ENCODE measurements around the gene CCDC3. TPM values are rescaled to one million over a fixed set of nuclear protein-coding genes. Genes with fewer than 3 reads are reported as not detected.

Gene CCDC3
- total RNA-seq, 4 donors from 2014 or later, result 7.9 to 40.6 (median 24.9) TPM

DNA sequence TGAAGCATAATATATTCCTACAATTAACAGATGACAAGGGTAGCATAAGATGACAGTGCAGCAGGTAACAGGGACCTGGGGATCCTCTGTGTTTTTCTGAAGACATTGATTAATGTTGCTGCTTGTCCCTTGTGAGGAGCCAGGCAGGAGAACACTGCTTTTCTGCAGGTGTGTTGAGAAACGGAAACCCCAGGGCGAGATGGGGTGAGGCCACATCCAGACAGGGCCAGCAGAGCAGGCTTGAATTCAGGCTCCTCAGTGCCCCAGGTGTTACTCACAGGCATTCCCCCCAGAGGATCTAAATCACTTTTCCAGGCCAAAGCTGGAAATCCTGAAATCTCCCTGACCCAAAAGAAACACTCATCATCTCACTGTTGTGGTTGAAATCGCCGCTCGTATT lies 105.3 kb downstream of the CCDC3 start:
- no peaks in the 10 kb centered on the region for H3K36me3 ChIP-seq
- intact Hi-C loops (cut with DNase I; ENCODE audit: low total_unique reads), result no loop called here
- H3K9me3 ChIP-seq, result no peaks in the 10 kb centered on the region
- H3K27me3 ChIP-seq, result no peaks in the 10 kb centered on the region
- no peaks in the 10 kb centered on the region for H3K4me1 ChIP-seq
- no peak overlapping the region for H3K4me3 ChIP-seq
- no peak overlapping the region for H3K27ac ChIP-seq
- no peak for DNase-seq
- no peak for TF ChIP-seq POLR2A (IDR thresholded peaks at IDR 0.05)
- TF ChIP-seq CTCF (IDR thresholded peaks at IDR 0.05), result no peak

GRCh38 chr10:12892924-12893323 lies 108.6 kb downstream of the CCDC3 start:
- Histone ChIP-seq H3K4me3 (no peak overlapping the region), H3K27ac (no peak overlapping the region), H3K9me3 (no peaks in the 10 kb centered on the region), H3K36me3 (no peaks in the 10 kb centered on the region), H3K4me1 (no peaks in the 10 kb centered on the region), H3K27me3 (no peaks in the 10 kb centered on the region)
- no peak for DNase-seq
- intact Hi-C loops (cut with DNase I; ENCODE audit: low total_unique reads), result no loop called here
- TF ChIP-seq POLR2A (IDR thresholded peaks at IDR 0.05) (no peak), CTCF (IDR thresholded peaks at IDR 0.05) (no peak)

DNA sequence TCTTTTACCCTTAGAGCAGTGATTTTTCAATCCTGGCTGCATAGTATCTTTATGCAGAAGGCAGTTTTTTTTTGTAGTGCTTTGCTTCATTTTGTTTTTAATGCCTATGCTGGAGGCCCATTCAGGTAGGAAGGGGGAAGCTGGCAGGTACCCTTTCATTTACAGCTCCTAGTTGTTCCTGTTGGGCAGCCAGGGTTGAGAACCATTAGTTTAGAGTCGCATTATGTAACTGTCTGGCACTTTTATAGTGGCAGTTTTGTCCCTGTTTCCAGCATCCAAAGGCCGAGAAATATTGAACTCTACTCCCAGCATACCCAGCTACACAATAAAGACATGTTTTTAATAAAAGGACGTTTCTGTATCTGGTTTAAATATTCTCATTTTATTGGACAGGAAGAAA lies 110.6 kb downstream of the CCDC3 start:
- DNase-seq, result no peak
- H3K9me3 ChIP-seq, result no peaks in the 10 kb centered on the region
- no peak for TF ChIP-seq POLR2A (IDR thresholded peaks at IDR 0.05)
- no peak for TF ChIP-seq CTCF (IDR thresholded peaks at IDR 0.05)
- H3K27ac ChIP-seq, result no peak overlapping the region
- no peak overlapping the region for H3K4me3 ChIP-seq
- H3K4me1 ChIP-seq, result no peaks in the 10 kb centered on the region
- intact Hi-C loops (cut with DNase I; ENCODE audit: low total_unique reads), result no loop called here
- no peaks in the 10 kb centered on the region for H3K36me3 ChIP-seq
- no peaks in the 10 kb centered on the region for H3K27me3 ChIP-seq

DNA sequence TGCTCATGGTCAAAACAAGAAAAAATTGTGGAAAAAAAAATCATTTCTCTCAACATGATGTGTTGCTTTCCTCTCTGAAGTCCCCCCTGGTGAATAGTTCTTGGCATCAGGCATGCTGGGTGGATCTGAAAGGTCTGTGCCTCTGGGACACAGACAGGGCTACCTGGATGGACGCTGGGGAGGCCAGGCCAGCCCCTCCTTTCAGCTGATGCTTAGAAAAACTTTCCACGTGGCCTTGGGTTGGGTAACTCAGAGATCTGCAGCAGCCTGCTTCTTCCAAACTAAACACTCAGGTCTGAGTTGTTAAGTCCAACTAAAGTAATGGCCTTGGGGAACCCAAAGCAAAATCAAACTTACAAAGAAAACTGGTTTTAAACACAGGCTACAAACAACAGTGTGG lies 113.0 kb downstream of the CCDC3 start:
- Histone ChIP-seq H3K9me3 (no peaks in the 10 kb centered on the region), H3K4me1 (no peaks in the 10 kb centered on the region), H3K36me3 (no peaks in the 10 kb centered on the region), H3K27ac (no peak overlapping the region), H3K27me3 (no peaks in the 10 kb centered on the region), H3K4me3 (no peak overlapping the region)
- intact Hi-C loops (cut with DNase I; ENCODE audit: low total_unique reads), result no loop called here
- TF ChIP-seq CTCF (IDR thresholded peaks at IDR 0.05), result no peak
- no peak for TF ChIP-seq POLR2A (IDR thresholded peaks at IDR 0.05)
- DNase-seq, result no peak

DNA sequence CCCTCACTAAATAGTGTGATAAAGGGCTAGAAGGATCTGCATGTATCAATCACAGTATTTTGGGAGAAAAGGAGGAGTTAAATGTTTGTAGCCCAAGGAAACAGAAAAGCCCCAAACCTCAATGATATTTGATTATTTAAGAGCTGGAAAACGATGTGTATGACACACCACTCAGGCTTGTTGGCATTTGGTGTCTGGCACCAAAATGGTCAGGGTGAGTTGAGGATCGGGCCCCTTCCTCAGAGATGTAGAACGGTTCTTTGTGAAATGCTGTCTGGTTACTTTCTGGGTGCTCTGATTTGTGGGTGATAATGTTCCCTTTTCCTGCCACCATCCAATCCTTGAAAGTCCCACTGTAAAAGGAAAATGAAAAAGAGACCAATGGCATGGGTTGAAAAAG lies 113.7 kb downstream of the CCDC3 start:
- TF ChIP-seq CTCF (IDR thresholded peaks at IDR 0.05), result no peak
- TF ChIP-seq POLR2A (IDR thresholded peaks at IDR 0.05), result no peak
- Histone ChIP-seq H3K36me3 (no peaks in the 10 kb centered on the region), H3K27me3 (no peaks in the 10 kb centered on the region), H3K4me3 (no peak overlapping the region), H3K9me3 (no peaks in the 10 kb centered on the region), H3K27ac (no peak overlapping the region), H3K4me1 (no peaks in the 10 kb centered on the region)
- intact Hi-C loops (cut with DNase I; ENCODE audit: low total_unique reads), result no loop called here
- no peak for DNase-seq

Measured in uterus (tissue), 4 donors.